HG02938 (cell line): Measurements from ENCODE around the gene LAD1.

ENCODE experiments used
- ATAC-seq: cut with Tn5 transposase; IDR thresholded peaks from one replicate; pipeline ENCODE4 v1.9.1; 2021; ENCODE audit warnings: mild to moderate bottlenecking, moderate library complexity; ENCODE audit not compliant: unreplicated experiment

LAD1 gene

GRCh38 chr1:201366696-201367095, 32.4 kb downstream of the LAD1 start:
- ATAC-seq = no peak

- ATAC-seq = no peak
Measured at GRCh38 chr1:201365251-201365650, 33.9 kb downstream of the LAD1 start.

- ATAC-seq = no peak
Measured at GRCh38 chr1:201364808-201365105, 34.4 kb downstream of the LAD1 start.

GRCh38 chr1:201363467-201363866, 35.7 kb downstream of the LAD1 start:
- ATAC-seq = no peak

- no peak for ATAC-seq
Measured at GRCh38 chr1:201362906-201363305, 36.2 kb downstream of the LAD1 start.

- ATAC-seq = no peak
Measured at GRCh38 chr1:201361652-201362504, 37.2 kb downstream of the LAD1 start.

GRCh38 chr1:201360901-201361651, 38.0 kb downstream of the LAD1 start:
- no peak for ATAC-seq

GRCh38 chr1:201360486-201360885, 38.6 kb downstream of the LAD1 start:
- ATAC-seq = no peak

- ATAC-seq = no peak
Measured at GRCh38 chr1:201359873-201360210, 39.3 kb downstream of the LAD1 start.

- ATAC-seq = no peak
Measured at GRCh38 chr1:201359031-201359872, 39.9 kb downstream of the LAD1 start.

GRCh38 chr1:201358596-201358995, 40.5 kb downstream of the LAD1 start:
- no peak for ATAC-seq

GRCh38 chr1:201357636-201358348, 41.3 kb downstream of the LAD1 start:
- ATAC-seq = no peak

GRCh38 chr1:201357211-201357610, 41.9 kb downstream of the LAD1 start:
- no peak for ATAC-seq

GRCh38 chr1:201356701-201357100, 42.4 kb downstream of the LAD1 start:
- no peak for ATAC-seq

- no peak for ATAC-seq
Measured at GRCh38 chr1:201356236-201356635, 42.9 kb downstream of the LAD1 start.

- no peak for ATAC-seq
Measured at GRCh38 chr1:201355471-201355870, 43.7 kb downstream of the LAD1 start.

- no peak for ATAC-seq
Measured at GRCh38 chr1:201354901-201355295, 44.2 kb downstream of the LAD1 start.

- no peak for ATAC-seq
Measured at GRCh38 chr1:201354151-201354900, 44.8 kb downstream of the LAD1 start.

GRCh38 chr1:201353186-201353940, 45.8 kb downstream of the LAD1 start:
- ATAC-seq = no peak

GRCh38 chr1:201351617-201352016, 47.5 kb downstream of the LAD1 start:
- no peak for ATAC-seq
